GM13976 (cell line): ENCODE measurements around the gene KCNQ5.
"Not testable (repeated sequence)": the region's sequence is repeated elsewhere in the genome, so short reads cannot be mapped to it uniquely, and the experiment has no call there.

Experiments used
- DNase-seq: peaks from one replicate; pipeline ENCODE4 v3.0.0; 2012; ENCODE audit warnings: low spot score
- CTCF ChIP-seq: IDR thresholded peaks from 2 replicates; pipeline ENCODE4 v1.5.1; 2012; ENCODE audit warnings: borderline replicate concordance, mild to moderate bottlenecking; ENCODE audit not compliant: insufficient read depth; ENCODE audit errors: extremely low read depth, missing control alignments, control extremely low read depth
- in situ Hi-C: fragments of 300-500 bp; cut with MboI; formaldehyde crosslinking; loops from one replicate; pipeline ENCODE4 v1.12.0; 2022; ENCODE audit warnings: low sequenced_read_pairs, mixed read lengths, inconsistent platforms; ENCODE audit not compliant: unreplicated experiment

Gene KCNQ5

DNA sequence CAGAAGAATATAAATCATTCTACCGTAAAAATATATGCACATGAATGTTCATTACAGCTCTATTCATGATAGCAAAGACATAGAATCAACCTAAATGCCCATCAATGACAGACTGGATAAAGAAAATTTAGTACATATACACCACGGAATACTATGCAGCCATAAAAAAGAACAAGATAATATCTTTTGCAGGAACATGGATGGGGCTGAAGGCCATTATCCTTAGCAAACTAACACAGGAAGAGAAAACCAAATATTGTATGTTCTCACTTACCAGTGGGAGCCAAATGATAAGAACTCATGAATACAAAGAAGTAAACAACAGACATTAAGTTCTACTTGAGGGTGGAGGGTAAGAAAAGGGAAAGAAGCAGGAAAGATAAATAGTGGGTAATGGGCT, 595.0 kb downstream of the KCNQ5 start:
- DNase-seq = no peak
- no peak for TF ChIP-seq CTCF
- in situ Hi-C loops = no loop called here

- no peak for TF ChIP-seq CTCF
- in situ Hi-C loops = no loop called here
- no peak for DNase-seq
These were observed 603.5 kb downstream of the KCNQ5 start, which contains the start of gene KHDC1L for GRCh38 chr6:73225396-73225795. Gene KHDC1L, minus strand, starts transcription at chr6:73225496. Its CDS starts 88 bp downstream, at chr6:73225408.

DNA sequence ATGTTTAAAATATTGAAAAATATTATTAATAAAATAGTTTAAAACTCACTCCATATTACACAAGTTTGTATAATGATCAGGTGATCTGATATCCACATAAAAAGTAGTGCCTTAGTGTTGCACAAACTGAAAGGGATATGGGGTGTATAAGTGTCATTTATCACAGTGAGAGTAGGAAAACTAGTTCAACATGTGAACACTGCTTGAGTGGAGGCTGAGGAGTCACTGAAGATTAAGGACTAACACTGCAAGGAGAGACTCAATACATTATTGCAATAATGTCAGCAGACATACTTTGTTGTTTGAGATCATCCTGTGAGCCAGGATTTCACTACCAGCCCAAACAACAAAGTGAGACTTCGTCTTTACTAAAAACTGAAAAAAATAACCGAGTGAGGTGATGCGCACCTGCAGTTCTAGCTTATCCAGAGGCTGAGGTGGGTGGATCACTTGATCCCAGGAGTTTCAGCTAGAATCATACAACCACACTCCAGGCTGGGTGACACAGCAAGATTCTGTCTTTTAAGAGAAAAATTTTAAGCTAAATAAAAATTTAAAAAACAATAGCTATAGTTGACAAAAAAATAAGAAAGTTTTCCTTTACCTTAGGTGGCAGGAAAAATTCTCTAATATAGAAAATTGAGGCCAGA, 605.9 kb downstream of the KCNQ5 start:
- no peak for TF ChIP-seq CTCF
- in situ Hi-C loops = no loop called here
- DNase-seq = no peak

DNA sequence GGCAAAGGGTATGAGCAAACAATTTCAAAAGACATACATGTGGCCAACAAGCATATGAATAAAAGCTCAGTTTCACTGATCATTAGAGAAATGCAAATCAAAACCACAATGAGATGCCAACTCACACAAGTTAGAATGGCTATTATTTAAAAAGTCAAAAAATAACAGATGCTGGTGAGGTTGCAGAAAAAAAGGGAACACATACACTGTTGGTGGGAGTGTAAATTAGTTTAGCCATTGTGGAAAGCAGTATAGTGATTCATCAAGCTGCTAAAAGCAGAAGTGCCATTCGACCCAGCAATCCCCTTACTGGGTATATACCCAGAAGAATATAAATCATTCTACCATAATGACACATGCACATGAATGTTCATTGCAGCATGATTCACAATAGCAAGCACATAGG, 610.1 kb downstream of the KCNQ5 start:
- no peak for TF ChIP-seq CTCF
- DNase-seq = no peak
- in situ Hi-C loops = no loop called here

- no peak for TF ChIP-seq CTCF
- in situ Hi-C loops = no loop called here
These were observed 611.2 kb downstream of the KCNQ5 start for GRCh38 chr6:73233048-73233447.

GRCh38 chr6:73233971-73234370, 612.1 kb downstream of the KCNQ5 start:
- DNase-seq, in situ Hi-C loops: not testable (repeated sequence)

More at GRCh38 chr6:73233048-73233447, 611.2 kb downstream of the KCNQ5 start:
- DNase-seq = no peak

- DNase-seq = no peak
- in situ Hi-C loops = no loop called here
- TF ChIP-seq CTCF = no peak
These were observed 612.9 kb downstream of the KCNQ5 start for GRCh38 chr6:73234733-73235132.
